ENCODE data around the gene RNF222.

Gene RNF222

GRCh38 chr17:8419305-8419704 is 21.7 kb upstream of the RNF222 start:
- no peak overlapping the region for H3K4me3 ChIP-seq
- TF ChIP-seq FOXP2 (optimal IDR thresholded peaks at IDR 0.05; ENCODE audit: control extremely low read depth, extremely low read length, insufficient read depth) (no peak), EZH2 (IDR thresholded peaks at IDR 0.05) (no peak), POLR2AphosphoS5 (IDR thresholded peaks at IDR 0.05; ENCODE audit: borderline replicate concordance, low read depth, low read length) (no peak)
- H3K9ac ChIP-seq (ENCODE audit: insufficient read length), result no peak overlapping the region
- H3K9me3 ChIP-seq (ENCODE audit: low read depth, low read length), result no peaks in the 10 kb centered on the region
- no peaks in the 10 kb centered on the region for H3K36me3 ChIP-seq (ENCODE audit: insufficient read depth, low read length)
- no peak overlapping the region for H3K27ac ChIP-seq
- DNase-seq (ENCODE audit: low read depth, low spot score), result no peak

- no peak for TF ChIP-seq EZH2 (IDR thresholded peaks at IDR 0.05)
- TF ChIP-seq FOXP2 (optimal IDR thresholded peaks at IDR 0.05; ENCODE audit: control extremely low read depth, extremely low read length, insufficient read depth), result no peak
- TF ChIP-seq POLR2AphosphoS5 (IDR thresholded peaks at IDR 0.05; ENCODE audit: borderline replicate concordance, low read depth, low read length), result no peak
- Histone ChIP-seq H3K36me3 (ENCODE audit: insufficient read depth, low read length) (no peaks in the 10 kb centered on the region), H3K27ac (no peak overlapping the region), H3K9me3 (ENCODE audit: low read depth, low read length) (no peaks in the 10 kb centered on the region), H3K9ac (ENCODE audit: insufficient read length) (no peak overlapping the region), H3K4me3 (no peak overlapping the region)
- DNase-seq (ENCODE audit: low read depth, low spot score), result no peak
Measured at GRCh38 chr17:8418471-8418870, 20.8 kb upstream of the RNF222 start.

- no peak overlapping the region for H3K27ac ChIP-seq
Measured at GRCh38 chr17:8417806-8418205, 20.2 kb upstream of the RNF222 start.

GRCh38 chr17:8413938-8414337 is 16.3 kb upstream of the RNF222 start:
- Histone ChIP-seq H3K4me3 (no peak overlapping the region), H3K9me3 (ENCODE audit: low read depth, low read length) (no peaks in the 10 kb centered on the region), H3K36me3 (ENCODE audit: insufficient read depth, low read length) (no peaks in the 10 kb centered on the region), H3K9ac (ENCODE audit: insufficient read length) (no peak overlapping the region), H3K27ac (no peak overlapping the region)
- TF ChIP-seq EZH2 (IDR thresholded peaks at IDR 0.05), result no peak
- TF ChIP-seq POLR2AphosphoS5 (IDR thresholded peaks at IDR 0.05; ENCODE audit: borderline replicate concordance, low read depth, low read length), result no peak
- no peak for TF ChIP-seq FOXP2 (optimal IDR thresholded peaks at IDR 0.05; ENCODE audit: control extremely low read depth, extremely low read length, insufficient read depth)
- no peak for DNase-seq (ENCODE audit: low read depth, low spot score)

More at GRCh38 chr17:8417806-8418205, 20.2 kb upstream of the RNF222 start:
- no peak for TF ChIP-seq FOXP2 (optimal IDR thresholded peaks at IDR 0.05; ENCODE audit: control extremely low read depth, extremely low read length, insufficient read depth)
- no peak for TF ChIP-seq POLR2AphosphoS5 (IDR thresholded peaks at IDR 0.05; ENCODE audit: borderline replicate concordance, low read depth, low read length)
- TF ChIP-seq EZH2 (IDR thresholded peaks at IDR 0.05), result no peak
- Histone ChIP-seq H3K4me3 (no peak overlapping the region), H3K9me3 (ENCODE audit: low read depth, low read length) (no peaks in the 10 kb centered on the region), H3K36me3 (ENCODE audit: insufficient read depth, low read length) (no peaks in the 10 kb centered on the region), H3K9ac (ENCODE audit: insufficient read length) (no peak overlapping the region)
- no peak for DNase-seq (ENCODE audit: low read depth, low spot score)

GRCh38 chr17:8413328-8413727 is 15.7 kb upstream of the RNF222 start:
- DNase-seq (ENCODE audit: low read depth, low spot score), result no peak
- TF ChIP-seq FOXP2 (optimal IDR thresholded peaks at IDR 0.05; ENCODE audit: control extremely low read depth, extremely low read length, insufficient read depth) (no peak), POLR2AphosphoS5 (IDR thresholded peaks at IDR 0.05; ENCODE audit: borderline replicate concordance, low read depth, low read length) (no peak), EZH2 (IDR thresholded peaks at IDR 0.05) (no peak)
- H3K9me3 ChIP-seq (ENCODE audit: low read depth, low read length), result no peaks in the 10 kb centered on the region
- H3K4me3 ChIP-seq, result no peak overlapping the region
- no peaks in the 10 kb centered on the region for H3K36me3 ChIP-seq (ENCODE audit: insufficient read depth, low read length)
- no peak overlapping the region for H3K27ac ChIP-seq
- H3K9ac ChIP-seq (ENCODE audit: insufficient read length), result no peak overlapping the region

- Histone ChIP-seq H3K27ac (no peak overlapping the region), H3K9ac (ENCODE audit: insufficient read length) (no peak overlapping the region), H3K36me3 (ENCODE audit: insufficient read depth, low read length) (no peaks in the 10 kb centered on the region), H3K4me3 (no peak overlapping the region), H3K9me3 (ENCODE audit: low read depth, low read length) (no peaks in the 10 kb centered on the region)
- DNase-seq (ENCODE audit: low read depth, low spot score), result no peak
- TF ChIP-seq EZH2 (IDR thresholded peaks at IDR 0.05) (no peak), POLR2AphosphoS5 (IDR thresholded peaks at IDR 0.05; ENCODE audit: borderline replicate concordance, low read depth, low read length) (no peak), FOXP2 (optimal IDR thresholded peaks at IDR 0.05; ENCODE audit: control extremely low read depth, extremely low read length, insufficient read depth) (no peak)
Measured at GRCh38 chr17:8412089-8412488, 14.5 kb upstream of the RNF222 start.

- no peak for DNase-seq (ENCODE audit: low read depth, low spot score)
- no peak for TF ChIP-seq EZH2 (IDR thresholded peaks at IDR 0.05)
- TF ChIP-seq FOXP2 (optimal IDR thresholded peaks at IDR 0.05; ENCODE audit: control extremely low read depth, extremely low read length, insufficient read depth), result no peak
- TF ChIP-seq POLR2AphosphoS5 (IDR thresholded peaks at IDR 0.05; ENCODE audit: borderline replicate concordance, low read depth, low read length), result no peak
- no peak overlapping the region for H3K9ac ChIP-seq (ENCODE audit: insufficient read length)
- H3K9me3 ChIP-seq (ENCODE audit: low read depth, low read length), result no peaks in the 10 kb centered on the region
- no peak overlapping the region for H3K4me3 ChIP-seq
- H3K27ac ChIP-seq, result no peak overlapping the region
- H3K36me3 ChIP-seq (ENCODE audit: insufficient read depth, low read length), result no peaks in the 10 kb centered on the region
Measured at GRCh38 chr17:8410883-8411238, 13.2 kb upstream of the RNF222 start.

- H3K36me3 ChIP-seq (ENCODE audit: insufficient read depth, low read length), result no peaks in the 10 kb centered on the region
- no peak overlapping the region for H3K4me3 ChIP-seq
- H3K27ac ChIP-seq, result no peak overlapping the region
- TF ChIP-seq FOXP2 (optimal IDR thresholded peaks at IDR 0.05; ENCODE audit: control extremely low read depth, extremely low read length, insufficient read depth) (no peak), EZH2 (IDR thresholded peaks at IDR 0.05) (no peak), POLR2AphosphoS5 (IDR thresholded peaks at IDR 0.05; ENCODE audit: borderline replicate concordance, low read depth, low read length) (no peak)
- peak; percentile 48 for DNase-seq (ENCODE audit: low read depth, low spot score)
- H3K9ac ChIP-seq (ENCODE audit: insufficient read length), result no peak overlapping the region
- no peaks in the 10 kb centered on the region for H3K9me3 ChIP-seq (ENCODE audit: low read depth, low read length)
Measured at GRCh38 chr17:8409966-8410882, 12.6 kb upstream of the RNF222 start.
